GM18526 (cell line): ENCODE measurements around the gene TWF2.

Experiments
- POLR2A ChIP-seq: IDR thresholded peaks from 3 replicates; pipeline ENCODE4 v1.6.1; 2011; ENCODE audit not compliant: insufficient read length; ENCODE audit errors: extremely low read depth

Gene TWF2

GRCh38 chr3:52222319-52223221, 16.4 kb downstream of the TWF2 start:
- TF ChIP-seq POLR2A = no peak

- TF ChIP-seq POLR2A = no peak
These were observed 17.2 kb downstream of the TWF2 start for GRCh38 chr3:52221563-52222318.

GRCh38 chr3:52221141-52221562, 17.8 kb downstream of the TWF2 start:
- TF ChIP-seq POLR2A = no peak

DNA sequence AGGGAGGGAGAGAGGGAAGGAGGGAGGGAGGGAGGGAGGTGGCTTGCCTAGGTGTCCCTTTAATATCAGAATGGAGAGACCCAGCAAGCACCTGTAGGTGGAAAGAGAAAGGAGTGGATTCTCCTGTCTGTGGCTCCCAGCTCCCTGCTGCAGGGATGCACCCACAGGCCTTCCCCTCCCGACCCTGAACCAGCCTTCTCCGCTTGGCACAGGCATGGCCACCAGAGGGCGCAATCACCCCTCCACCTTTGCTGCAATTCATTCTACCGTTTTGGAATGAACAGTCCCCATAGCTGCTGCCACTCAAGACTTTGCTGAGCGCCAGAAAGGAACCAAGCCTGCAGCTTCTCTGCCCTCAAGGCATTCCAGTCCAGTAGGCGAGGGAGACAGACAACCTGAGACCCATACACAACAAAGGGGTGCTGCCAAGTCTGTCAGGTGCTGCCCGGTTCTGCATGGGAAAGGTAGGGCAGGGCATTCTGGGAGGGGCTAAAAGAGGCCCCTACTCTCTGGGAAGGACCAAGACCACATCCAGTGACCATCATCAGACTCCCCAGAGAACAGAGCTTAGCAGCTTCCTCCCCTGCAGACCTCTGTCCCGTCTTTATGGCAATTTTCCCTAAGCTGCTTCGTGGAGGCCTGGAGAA, 18.5 kb downstream of the TWF2 start:
- TF ChIP-seq POLR2A = no peak

- TF ChIP-seq POLR2A = no peak
These were observed 19.9 kb downstream of the TWF2 start for GRCh38 chr3:52218937-52219650.

- no peak for TF ChIP-seq POLR2A
These were observed 20.5 kb downstream of the TWF2 start for GRCh38 chr3:52218454-52218853.

DNA sequence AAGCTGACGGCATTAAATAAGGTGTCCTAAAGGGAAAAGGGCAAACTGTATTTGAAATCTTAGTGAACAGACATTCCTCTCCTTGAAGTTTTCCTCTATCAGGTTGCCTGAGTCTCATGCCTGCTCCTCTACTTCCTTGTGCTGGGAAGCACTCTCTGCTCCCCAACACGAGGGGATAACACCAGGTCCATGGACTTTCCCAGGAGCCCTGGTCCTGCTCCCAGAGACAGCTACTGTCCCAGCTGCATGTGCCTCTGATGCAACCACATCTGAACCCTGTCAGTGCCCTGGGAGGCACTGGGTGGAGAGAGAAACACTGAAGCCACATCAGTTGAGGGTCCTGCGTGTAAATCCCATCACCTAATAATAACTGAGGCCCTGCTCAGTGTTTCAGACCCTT, 20.9 kb downstream of the TWF2 start:
- TF ChIP-seq POLR2A = no peak

DNA sequence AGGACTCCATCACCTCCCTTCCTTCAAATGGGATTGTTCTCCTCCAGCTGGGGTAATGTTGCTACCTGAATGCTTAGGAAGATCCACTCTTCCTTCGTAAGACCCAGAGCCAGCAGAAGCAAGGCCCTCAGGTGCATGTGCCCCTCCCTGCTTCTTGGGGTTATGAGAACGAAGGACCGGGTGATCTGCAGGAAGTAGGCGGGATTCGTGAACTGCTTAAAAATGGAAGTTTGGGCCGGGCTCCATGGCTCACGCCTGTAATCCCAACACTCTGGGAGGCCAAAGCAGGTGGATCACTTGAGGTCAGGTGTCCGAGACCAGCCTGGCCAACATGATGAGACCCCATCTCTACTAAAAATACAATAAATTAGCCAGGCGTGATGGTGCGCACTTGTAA, 21.6 kb downstream of the TWF2 start:
- TF ChIP-seq POLR2A = no peak

- TF ChIP-seq POLR2A = no peak
These were observed 22.2 kb downstream of the TWF2 start for GRCh38 chr3:52216585-52217408.

DNA sequence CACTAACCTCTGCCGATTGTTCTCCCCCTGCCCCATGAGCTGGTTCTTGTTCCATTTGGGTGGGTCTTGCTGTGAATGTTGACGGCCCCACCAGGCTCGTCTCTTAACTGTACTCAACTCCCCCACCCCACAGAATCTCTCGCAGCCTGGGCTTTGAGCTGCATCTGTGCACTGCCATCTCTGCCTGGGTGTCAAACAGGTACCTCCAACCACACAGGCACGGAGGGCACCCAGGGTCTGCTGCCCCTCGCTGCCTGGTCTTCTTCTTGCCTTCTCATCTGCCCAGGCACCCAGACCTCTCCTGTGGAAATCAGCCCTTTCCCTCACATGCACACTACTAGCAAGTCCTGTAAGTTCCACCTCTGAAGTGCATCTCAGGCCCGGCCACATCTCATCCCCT, 23.6 kb downstream of the TWF2 start:
- TF ChIP-seq POLR2A = no peak

- no peak for TF ChIP-seq POLR2A
These were observed 25.1 kb downstream of the TWF2 start for GRCh38 chr3:52213901-52214300.

DNA sequence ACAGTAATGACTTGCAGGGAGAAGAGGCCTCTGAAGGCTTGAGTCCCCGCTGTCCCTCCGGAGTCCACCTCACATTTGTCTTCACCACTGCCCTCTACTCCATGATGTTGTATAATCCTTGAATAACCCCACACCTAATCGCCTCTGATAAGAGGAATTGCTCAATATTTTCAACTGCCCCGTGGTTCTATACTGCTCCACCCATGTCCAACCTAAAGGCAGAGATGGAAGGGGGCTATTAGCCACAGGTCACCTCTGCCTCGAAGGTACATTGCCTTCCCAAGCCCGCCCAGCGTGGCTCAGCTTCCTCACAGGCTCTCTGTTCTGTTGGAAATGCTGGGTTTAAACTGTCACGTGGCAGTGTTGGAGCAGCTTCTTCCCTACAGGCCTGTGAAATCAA, 26.0 kb downstream of the TWF2 start:
- no peak for TF ChIP-seq POLR2A

DNA sequence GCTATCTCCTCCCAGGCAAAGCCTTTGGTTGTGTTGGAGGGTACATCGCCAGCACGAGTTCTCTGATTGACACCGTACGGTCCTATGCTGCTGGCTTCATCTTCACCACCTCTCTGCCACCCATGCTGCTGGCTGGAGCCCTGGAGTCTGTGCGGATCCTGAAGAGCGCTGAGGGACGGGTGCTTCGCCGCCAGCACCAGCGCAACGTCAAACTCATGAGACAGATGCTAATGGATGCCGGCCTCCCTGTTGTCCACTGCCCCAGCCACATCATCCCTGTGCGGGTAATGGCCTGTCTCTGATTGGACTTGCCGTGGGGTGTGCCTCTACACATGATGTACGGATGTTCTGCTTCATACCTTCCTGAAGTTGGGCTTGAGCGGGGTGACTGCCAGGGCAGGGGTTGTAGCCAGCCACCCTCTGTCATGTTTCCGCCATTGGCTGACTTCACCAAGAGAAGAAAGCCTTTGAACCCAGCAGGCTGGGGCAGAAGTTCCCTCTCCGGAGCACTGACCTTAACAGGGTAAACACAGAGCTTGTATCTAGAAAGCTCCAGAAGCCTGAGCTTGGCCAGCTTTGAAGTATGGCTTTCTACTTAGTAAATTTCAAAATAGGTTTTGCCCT, 27.6 kb downstream of the TWF2 start:
- no peak for TF ChIP-seq POLR2A

DNA sequence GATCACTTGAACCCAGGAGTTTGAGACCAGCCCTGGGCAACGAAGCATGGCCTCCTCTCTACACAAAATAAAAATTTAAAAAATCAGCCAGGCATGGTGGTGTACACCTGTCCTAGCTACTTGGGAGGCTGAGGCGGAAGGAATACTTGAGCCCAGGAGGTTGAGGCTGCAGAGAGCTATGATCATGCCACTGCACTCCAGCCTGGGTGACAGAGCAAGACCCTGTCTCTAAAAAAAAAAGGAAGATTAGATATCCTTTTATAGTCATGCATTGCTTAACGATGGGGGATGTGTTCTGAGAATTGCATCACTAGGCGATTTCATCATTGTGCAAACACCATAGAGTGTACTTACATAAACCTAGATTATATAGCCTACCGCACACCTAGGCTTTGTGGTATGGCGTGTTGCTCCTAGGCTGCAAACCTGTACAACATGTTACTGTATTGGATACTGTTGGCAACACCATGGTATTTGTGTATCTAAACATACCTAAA, 28.4 kb downstream of the TWF2 start:
- no peak for TF ChIP-seq POLR2A
